ENCODE data around the gene FRG2. TPM values are rescaled to one million over a fixed set of nuclear protein-coding genes. Genes with fewer than 3 reads are reported as not detected.
"Not testable (repeated sequence)": the region's sequence is repeated elsewhere in the genome, so short reads cannot be mapped to it uniquely, and the experiment has no call there.

Gene FRG2
- polyA plus RNA-seq, 1 donor from 2014 or later, result not detected

DNA sequence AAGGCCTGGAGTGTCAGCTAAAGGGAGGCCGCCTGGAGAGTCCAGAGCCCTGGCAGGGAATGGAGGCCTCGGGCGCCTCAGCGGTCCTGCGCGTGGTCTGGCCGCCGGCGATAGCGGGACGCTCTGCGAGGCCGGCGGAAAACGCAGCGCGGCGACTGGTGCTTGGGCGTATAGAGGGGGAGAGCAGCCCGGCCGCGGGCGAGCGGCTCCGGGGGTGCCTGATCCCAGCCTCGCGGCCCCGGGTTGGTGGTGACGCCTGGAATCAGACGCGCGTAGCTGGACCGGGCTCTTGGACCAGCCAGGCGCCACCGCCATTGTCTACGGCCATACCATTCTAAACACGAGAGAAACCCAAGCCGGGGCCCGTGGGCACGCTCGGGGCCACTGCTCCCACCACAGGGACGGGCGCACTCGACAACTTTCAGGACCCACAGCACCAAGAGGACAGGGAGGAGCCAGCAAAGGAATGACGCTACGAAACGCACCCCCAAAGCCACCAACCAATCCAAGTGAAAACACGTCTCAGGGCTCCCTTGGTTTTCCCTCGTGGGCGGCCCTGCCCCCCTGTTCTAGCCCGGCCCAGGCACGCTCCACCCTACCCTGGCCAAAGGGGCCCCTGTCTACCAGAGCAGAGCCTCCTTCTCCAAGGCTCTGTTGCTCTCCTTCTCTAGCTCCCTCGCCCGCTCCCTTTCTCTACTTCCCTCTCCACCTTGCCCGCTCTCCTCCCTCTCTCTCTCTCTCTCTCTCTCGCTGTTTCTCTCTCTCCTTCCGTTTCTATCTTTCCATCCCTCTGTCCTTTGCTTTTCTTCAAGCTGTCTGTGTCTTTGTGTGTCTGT lies 7.8 kb downstream of the FRG2 start:
- Mint-ChIP-seq H3K27me3 (peaks cover 55% of the 10 kb centered on the region), H3K36me3 (peaks cover 7% of the 10 kb centered on the region), H3K9me3 (peaks cover 0 to 5% (median 2%) of the 10 kb centered on the region in 3 donors), H3K27ac (no peak overlapping the region), H3K4me1 (peaks cover 0 to 15% (median 7%) of the 10 kb centered on the region in 3 donors), H3K4me3 (peak overlapping the region in 2 of 4 donors; percentile 20 to 35)

DNA sequence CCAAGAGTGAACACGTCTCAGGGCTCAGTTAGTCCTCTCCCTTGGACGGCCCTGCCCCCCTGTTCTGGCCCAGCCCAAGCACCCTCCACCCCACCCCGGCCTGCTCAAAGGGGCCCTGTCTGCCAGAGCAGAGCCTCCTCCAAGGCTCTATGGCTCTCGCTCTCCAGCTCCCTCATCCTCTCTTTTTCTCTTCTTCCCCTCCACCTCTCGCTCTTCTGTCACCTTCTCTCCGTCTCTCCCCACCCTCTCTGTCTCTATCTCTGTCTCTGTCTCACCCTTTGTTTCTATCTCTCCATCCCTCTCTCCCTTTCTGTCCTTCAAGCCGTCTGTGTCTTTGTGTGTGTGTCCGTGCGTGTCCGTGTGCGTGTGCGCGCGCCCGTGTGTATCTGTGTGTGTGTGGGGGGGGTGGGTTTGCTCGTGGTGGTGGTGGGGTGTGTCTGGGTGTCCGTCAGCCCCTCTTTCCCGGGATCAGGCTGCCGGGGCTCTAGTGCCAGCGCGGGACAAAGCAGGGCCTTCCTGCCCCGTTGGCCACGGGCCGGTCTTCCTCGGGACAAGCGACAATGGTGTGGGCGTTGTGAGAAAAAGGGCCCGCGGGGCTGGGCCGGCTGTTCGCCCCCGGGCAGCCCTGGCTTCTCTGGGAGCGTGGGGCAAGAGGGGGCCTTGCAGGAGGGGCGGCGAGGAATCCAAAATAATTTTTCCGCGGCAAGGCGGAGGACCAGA lies 8.7 kb downstream of the FRG2 start:
- Mint-ChIP-seq H3K27me3 (peaks cover 59% of the 10 kb centered on the region), H3K9me3 (peaks cover 0 to 7% (median 2%) of the 10 kb centered on the region in 3 donors), H3K36me3 (peaks cover 7% of the 10 kb centered on the region), H3K4me3 (peak overlapping the region in 3 of 4 donors; percentile 29 to 89 (median 42)), H3K4me1 (peaks cover 0 to 15% (median 7%) of the 10 kb centered on the region in 3 donors), H3K27ac (no peak overlapping the region)

DNA sequence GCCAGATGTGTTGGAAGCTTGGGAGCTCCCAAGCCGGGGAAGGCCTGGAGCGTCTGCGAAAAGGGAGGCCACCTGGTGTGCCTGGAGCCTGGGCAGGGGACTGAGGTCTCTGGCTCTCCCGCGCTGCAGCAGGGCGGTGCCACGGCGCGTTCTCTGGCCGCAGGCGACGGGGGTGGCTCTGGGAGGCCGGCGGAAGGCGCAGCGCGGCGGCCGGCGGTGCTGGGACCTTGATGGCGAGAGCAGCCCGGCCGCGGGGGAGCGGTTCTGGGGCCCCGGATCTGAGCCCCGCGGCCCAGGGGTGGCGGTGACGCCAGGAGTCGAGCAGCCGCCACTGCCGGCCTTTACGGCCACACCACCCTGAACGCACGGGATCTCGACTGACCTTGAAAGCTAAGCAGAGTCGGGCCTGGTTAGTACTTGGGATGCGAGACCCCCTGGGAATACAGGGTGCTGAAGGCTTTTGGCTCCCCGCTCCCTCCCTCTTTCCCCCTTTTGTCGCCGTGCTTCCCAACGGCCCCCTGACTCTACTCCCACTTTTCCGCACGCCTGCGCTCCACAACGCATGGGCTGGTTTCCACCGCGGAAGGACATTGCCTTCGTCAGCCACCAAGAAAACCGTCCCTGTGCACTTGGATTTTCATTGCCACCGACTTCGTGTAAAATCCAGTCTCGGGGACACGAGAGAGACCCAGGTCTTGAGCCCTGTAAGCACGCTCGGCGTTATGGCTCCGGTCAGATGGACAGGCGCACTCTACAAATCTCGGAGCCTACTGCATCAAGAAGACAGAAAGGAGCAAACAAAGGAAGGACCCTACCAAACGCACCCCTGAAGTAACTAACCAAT lies 9.5 kb downstream of the FRG2 start:
- H3K4me3 Mint-ChIP-seq, result peak overlapping the region in 2 of 4 donors; percentile 42 to 89
- H3K36me3 Mint-ChIP-seq, result peaks cover 7% of the 10 kb centered on the region
- peaks cover 58% of the 10 kb centered on the region for H3K27me3 Mint-ChIP-seq
- no peak overlapping the region for H3K27ac Mint-ChIP-seq
- H3K9me3 Mint-ChIP-seq, result peaks cover 2 to 7% (median 3%) of the 10 kb centered on the region in 3 donors
- H3K4me1 Mint-ChIP-seq, result peaks cover 0 to 15% (median 7%) of the 10 kb centered on the region in 3 donors

DNA sequence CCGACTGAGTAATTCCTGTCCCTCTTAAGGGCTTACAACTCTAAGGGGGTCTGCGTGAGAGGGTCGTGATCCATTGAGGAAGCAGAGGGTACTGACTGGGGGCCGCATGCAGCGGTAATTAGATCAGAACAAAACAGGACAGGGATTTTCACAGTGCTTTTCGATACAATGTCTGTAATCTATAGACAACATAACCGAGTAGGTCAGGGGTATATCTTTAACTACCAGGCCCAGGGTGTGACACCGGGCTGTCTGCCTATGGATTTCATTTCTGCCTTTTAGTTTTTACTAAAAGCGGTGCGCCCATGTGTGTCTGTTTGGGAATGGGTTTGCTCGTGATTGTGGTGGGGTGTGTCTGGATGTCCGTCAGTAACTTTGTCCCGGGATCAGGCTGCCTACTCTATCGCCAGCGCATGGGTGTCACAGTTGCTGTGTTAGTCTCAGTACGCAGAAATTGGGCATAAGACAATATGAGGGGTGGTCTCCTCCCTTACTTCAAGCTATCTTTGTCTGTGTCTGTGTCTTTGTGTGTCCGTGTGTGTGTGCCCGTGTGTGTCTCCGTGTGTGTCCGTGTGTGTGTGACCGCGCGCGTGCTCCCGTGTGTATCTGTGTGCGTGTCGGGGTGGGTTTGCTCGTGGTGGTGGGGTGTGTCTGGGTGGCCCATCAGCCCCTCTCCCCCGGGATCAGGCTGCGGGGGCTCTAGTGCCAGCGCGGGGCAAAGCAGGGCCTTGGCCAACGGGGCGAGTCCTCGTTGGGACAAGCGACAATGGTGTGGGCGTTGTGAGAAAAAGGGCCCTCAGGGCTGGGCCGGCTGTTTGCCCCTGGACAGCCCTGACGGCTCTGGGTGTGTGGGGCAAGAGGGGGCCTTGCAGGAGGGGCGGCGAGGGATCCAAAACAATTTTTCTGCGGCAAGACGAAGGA lies 10.4 kb downstream of the FRG2 start:
- peaks cover 0 to 15% (median 7%) of the 10 kb centered on the region in 3 donors for H3K4me1 Mint-ChIP-seq
- H3K27me3 Mint-ChIP-seq, result peaks cover 61% of the 10 kb centered on the region
- H3K9me3 Mint-ChIP-seq, result peaks cover 2 to 7% (median 3%) of the 10 kb centered on the region in 3 donors
- H3K27ac Mint-ChIP-seq, result peak overlapping the region in 2 of 3 donors; percentile 9 to 53
- H3K36me3 Mint-ChIP-seq, result peaks cover 7% of the 10 kb centered on the region
- peak overlapping the region in 3 of 4 donors; percentile 36 to 79 (median 49) for H3K4me3 Mint-ChIP-seq

DNA sequence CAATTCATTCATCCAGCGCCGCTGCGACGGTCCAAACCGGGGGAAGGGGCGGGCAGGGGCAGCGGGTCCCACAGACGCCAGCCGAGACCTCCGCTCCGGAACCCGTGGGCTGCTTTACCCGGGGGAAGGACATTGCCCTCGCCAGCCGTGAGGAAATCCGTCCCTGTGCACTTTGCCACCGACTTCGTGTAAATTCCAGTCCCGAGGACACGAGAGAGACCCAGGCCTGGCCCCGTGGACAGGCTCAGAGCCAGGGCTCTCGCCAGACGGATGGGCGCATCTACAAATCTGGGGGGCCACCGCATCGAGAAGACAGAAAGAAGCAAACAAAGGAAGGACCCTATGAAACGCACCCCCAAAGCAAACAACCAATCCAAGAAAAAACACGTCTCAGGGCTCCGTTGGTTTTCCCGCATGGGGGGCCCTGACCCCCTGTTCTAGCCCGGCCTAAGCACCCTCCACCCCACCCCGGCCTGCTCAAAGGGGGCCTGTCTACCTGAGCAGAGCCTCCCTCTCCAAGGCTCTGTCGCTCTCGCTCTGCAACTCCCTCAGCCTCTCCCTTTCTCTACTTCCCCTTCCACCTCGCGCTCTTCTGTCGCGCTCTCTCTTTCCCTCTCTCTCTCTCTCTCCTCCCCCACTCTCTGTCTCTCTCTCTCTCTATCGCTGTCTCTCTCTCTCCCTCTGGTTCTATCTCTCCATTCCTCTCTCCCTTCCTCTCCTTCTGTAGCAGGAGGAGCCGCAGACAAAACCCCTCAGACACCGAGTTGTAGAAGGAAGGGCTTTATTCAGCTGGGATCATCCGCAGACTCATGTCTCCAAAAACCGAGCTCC lies 11.3 kb downstream of the FRG2 start:
- peaks cover 2 to 7% (median 3%) of the 10 kb centered on the region in 3 donors for H3K9me3 Mint-ChIP-seq
- peaks cover 0 to 14% (median 7%) of the 10 kb centered on the region in 3 donors for H3K4me1 Mint-ChIP-seq
- peaks cover 8% of the 10 kb centered on the region for H3K36me3 Mint-ChIP-seq
- peak overlapping the region in 1 of 3 donors; percentile 9 for H3K27ac Mint-ChIP-seq
- peak overlapping the region in 3 of 4 donors; percentile 58 to 89 (median 76) for H3K4me3 Mint-ChIP-seq
- peaks cover 62% of the 10 kb centered on the region for H3K27me3 Mint-ChIP-seq

DNA sequence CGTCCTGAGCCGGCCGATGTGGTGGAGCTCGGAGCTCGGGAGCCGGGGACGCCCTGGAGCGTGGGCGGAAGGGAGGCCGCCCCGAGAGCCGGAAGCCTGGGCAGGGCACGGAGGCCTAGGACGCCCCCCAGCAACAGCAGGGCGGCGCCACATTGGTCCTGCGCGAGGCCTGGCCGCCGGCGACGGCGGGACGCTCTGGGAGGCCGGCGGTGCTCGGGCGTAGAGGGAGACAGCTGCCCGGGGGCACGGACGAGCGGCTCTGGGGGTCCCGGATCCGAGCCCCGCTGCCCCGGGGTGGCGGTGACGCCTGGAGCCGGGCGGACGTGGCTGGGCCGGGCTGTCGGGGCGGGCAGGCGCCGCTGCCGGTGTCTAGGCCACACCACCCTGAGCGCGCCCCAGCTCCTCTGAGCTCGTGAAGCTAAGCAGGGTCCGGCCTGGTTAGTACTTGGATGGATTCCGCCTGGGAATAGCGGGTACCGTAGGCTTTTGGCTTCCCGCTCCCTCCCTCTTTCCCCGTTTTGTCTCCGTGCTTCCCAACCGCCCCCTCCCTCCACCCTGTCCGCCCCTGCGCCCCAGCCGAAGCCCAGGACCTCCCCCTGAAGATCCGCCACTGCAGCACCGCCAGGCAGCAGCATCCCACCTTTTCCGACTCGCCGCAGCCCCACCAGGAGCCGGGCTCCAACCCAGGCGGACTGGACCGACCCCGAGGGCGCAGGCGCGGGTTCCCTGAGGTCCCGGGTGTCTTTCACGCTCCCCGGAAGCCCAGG lies 12.1 kb downstream of the FRG2 start:
- Mint-ChIP-seq H3K27ac (no peak overlapping the region), H3K9me3 (peaks cover 2 to 7% (median 3%) of the 10 kb centered on the region in 3 donors), H3K27me3 (peaks cover 54% of the 10 kb centered on the region), H3K4me1 (peaks cover 0 to 11% (median 6%) of the 10 kb centered on the region in 3 donors), H3K4me3 (peak overlapping the region in 1 of 4 donors; percentile 89), H3K36me3 (peaks cover 7% of the 10 kb centered on the region)

DNA sequence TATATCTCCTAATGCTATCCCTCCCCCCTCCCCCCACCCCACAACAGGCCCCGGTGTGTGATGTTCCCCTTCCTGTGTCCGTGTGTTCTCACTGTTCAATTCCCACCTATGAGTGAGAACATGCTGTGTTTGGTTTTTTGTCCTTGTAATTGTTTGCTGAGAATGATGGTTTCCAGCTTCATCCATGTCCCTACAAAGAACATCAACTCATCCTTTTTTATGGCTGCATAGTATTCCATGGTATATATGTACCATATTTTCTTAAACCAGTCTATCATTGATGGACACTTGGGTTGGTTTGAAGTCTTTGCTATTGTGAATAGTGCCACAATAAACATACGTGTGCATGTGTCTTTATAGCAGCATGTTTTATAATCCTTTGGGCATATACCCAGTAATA lies 37.1 kb downstream of the FRG2 start:
- not testable (repeated sequence) for H3K4me1 Mint-ChIP-seq, H3K4me3 Mint-ChIP-seq, H3K9me3 Mint-ChIP-seq, H3K36me3 Mint-ChIP-seq, H3K27me3 Mint-ChIP-seq, H3K27ac Mint-ChIP-seq

DNA sequence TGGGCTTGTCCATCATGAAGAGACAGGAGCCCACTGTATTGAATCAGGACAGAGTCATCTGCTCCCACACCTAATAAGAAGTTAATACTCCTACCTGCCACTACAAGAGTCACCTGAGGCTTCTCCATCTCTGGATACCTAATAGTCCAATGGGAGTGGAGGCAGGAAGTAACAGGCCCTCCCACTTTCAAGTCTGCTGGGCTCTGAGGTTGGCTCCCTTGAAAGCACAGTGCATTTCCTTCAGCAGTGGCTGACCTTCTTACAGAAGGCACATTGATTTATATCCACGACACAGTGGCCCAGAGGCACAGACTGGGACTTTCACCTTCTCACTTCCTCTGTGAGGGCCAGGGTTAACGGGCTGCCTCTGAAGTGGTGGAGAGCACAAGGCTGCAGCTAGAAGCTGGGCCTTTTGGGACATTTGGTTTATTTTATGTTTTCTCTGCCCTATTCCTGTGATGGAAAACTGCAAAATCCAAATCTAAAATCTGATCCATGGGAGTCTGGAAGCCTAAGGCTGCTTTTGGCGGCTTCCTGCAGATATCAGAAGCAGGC lies 38.1 kb downstream of the FRG2 start:
- no peaks in the 10 kb centered on the region for H3K27me3 Mint-ChIP-seq
- H3K4me3 Mint-ChIP-seq, result no peak overlapping the region
- no peak overlapping the region for H3K27ac Mint-ChIP-seq
- no peaks in the 10 kb centered on the region for H3K9me3 Mint-ChIP-seq
- H3K36me3 Mint-ChIP-seq, result no peaks in the 10 kb centered on the region
- H3K4me1 Mint-ChIP-seq, result no peaks in the 10 kb centered on the region

DNA sequence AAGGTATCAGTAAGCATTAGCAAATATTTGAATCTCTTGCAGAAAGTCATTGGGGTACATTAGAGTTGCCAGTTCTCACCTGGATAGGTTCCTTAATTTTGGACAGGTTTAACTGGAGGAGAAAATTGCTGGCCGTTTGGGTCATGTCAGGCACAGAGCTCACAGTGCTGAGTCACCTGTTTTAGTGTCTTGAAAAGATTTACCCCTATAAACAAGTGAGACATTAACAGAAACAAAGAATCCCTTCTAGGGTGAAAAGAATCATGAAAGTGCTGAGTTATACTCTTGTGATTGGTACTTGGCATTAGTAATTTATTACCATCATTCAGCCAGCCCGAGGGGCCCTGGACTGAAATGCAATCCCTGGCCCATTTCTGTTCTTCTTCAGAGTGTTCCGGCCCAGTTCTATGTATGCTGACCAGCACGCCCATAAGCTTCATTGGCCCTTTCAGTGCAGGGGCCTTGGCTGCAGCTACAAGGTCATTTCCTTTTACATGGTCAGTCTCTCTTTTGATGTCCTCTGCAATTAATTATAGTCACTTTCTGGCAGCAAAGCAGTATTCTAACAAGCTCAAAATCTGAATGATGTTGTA lies 41.3 kb downstream of the FRG2 start:
- not testable (repeated sequence) for H3K9me3 Mint-ChIP-seq, H3K4me3 Mint-ChIP-seq, H3K27me3 Mint-ChIP-seq, H3K4me1 Mint-ChIP-seq, H3K27ac Mint-ChIP-seq, H3K36me3 Mint-ChIP-seq

DNA sequence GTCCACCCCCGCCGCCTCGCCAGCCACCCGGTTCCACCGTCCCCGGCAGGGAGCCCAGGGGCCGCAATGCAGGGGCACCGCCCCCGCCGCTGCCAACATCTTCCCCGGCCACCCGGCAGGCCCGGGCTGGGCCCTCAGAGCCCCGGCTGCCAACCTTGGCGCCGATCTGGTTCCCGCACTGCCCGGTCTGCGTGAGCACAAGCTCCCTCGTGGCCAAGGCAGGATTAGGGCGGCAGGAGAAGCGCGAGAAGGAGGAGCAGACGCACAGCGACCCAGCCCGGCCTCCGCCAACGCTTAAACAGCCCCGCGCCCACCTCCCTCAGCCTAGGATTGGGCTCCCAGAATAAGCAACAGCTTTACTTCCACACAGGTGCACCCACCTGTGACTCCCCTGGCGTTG lies 42.4 kb downstream of the FRG2 start:
- H3K9me3 Mint-ChIP-seq, H3K27ac Mint-ChIP-seq, H3K4me3 Mint-ChIP-seq, H3K27me3 Mint-ChIP-seq, H3K36me3 Mint-ChIP-seq, H3K4me1 Mint-ChIP-seq: not testable (repeated sequence)

DNA sequence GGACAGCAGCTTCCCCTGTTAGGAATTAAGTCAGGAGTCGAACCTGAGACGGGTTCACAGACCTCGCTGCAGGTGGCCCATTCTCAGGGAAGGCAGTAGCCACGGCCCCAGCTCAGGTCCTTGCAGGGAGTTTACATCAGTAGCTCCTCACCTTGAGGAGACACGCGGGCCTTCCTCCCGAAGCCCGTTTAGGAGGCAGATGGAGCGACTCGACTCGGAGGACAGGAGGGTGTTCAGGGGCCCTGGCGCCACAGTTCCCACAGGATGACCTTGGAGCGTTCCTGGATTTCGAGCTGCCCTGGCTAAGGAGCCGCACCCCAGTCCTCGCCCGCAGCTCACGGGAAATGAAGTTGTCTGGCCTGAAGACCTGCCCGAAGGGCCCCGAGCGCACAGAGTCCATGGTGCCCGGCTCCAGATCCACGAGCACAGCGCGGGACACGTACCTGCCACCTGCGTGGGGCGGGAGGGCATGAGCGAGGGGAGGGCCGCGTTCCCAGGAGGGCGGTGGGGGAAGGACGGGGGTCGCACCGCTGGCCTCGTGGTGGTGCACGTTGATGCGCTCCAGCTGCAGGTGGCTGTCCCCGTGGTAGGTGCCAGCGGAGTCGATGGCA lies 43.0 kb downstream of the FRG2 start:
- H3K27ac Mint-ChIP-seq, H3K36me3 Mint-ChIP-seq, H3K4me1 Mint-ChIP-seq, H3K4me3 Mint-ChIP-seq, H3K9me3 Mint-ChIP-seq, H3K27me3 Mint-ChIP-seq: not testable (repeated sequence)

DNA sequence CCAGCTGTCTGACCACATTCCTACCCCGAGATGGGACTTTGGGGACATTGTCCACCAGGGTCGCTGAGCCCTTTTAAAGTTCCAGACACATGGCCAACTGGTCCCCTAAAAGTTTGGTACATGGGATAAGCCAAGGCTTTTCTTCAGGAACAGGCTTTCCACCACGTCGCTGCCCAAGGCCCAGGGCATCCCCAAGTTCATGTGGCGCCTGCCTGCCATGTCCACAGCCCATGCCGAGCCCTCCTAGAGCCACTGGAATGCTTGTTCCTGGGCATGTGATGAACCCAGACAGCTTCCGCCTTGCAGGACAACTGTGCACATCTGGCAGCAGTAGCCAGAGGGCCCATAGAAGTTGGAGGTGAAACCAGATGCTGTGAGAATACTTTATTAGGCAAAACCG lies 45.1 kb downstream of the FRG2 start:
- no peaks in the 10 kb centered on the region for H3K4me1 Mint-ChIP-seq
- no peak overlapping the region for H3K4me3 Mint-ChIP-seq
- H3K36me3 Mint-ChIP-seq, result no peaks in the 10 kb centered on the region
- no peak overlapping the region for H3K27ac Mint-ChIP-seq
- peaks cover 0 to 4% (median 0%) of the 10 kb centered on the region in 3 donors for H3K9me3 Mint-ChIP-seq
- peaks cover 3% of the 10 kb centered on the region for H3K27me3 Mint-ChIP-seq

All from IgD-negative memory B cell (primary cell).